ENCODE measurements around the gene FRMPD4.
"Not testable (repeated sequence)": the region's sequence is repeated elsewhere in the genome, so short reads cannot be mapped to it uniquely, and the experiment has no call there.

Gene FRMPD4

GRCh38 chrX:12446342-12447075 is 308.2 kb downstream of the FRMPD4 start:
- DNase-seq = no peak

- no peak for DNase-seq
Measured at GRCh38 chrX:12447448-12448064, 309.3 kb downstream of the FRMPD4 start.

- no peak for DNase-seq
Measured at GRCh38 chrX:12452268-12452667, 314.0 kb downstream of the FRMPD4 start.

GRCh38 chrX:12460929-12461328 is 322.7 kb downstream of the FRMPD4 start:
- DNase-seq = no peak

- DNase-seq = no peak
Measured at GRCh38 chrX:12463052-12463451, 324.8 kb downstream of the FRMPD4 start.

- no peak for DNase-seq
Measured at GRCh38 chrX:12463873-12464272, 325.6 kb downstream of the FRMPD4 start.

- no peak for DNase-seq
Measured at GRCh38 chrX:12467321-12467720, 329.0 kb downstream of the FRMPD4 start.

- DNase-seq = no peak
Measured at GRCh38 chrX:12469296-12469695, 331.0 kb downstream of the FRMPD4 start.

GRCh38 chrX:12471061-12471460 is 332.8 kb downstream of the FRMPD4 start:
- no peak for DNase-seq

- no peak for DNase-seq
Measured at GRCh38 chrX:12480956-12481355, 342.7 kb downstream of the FRMPD4 start.

- DNase-seq = no peak
Measured at GRCh38 chrX:12488220-12488619, 349.9 kb downstream of the FRMPD4 start.

- no peak for DNase-seq
Measured at GRCh38 chrX:12488771-12489170, 350.5 kb downstream of the FRMPD4 start.

- DNase-seq = no peak
Measured at GRCh38 chrX:12489341-12489740, 351.1 kb downstream of the FRMPD4 start.

GRCh38 chrX:12494400-12495138 is 356.3 kb downstream of the FRMPD4 start:
- DNase-seq = no peak

- no peak for DNase-seq
Measured at GRCh38 chrX:12496343-12496742, 358.1 kb downstream of the FRMPD4 start.

GRCh38 chrX:12497832-12498591 is 359.7 kb downstream of the FRMPD4 start:
- DNase-seq = peak in 1 of 2 experiments; percentile 20

- DNase-seq = no peak
Measured at GRCh38 chrX:12505127-12505526, 366.9 kb downstream of the FRMPD4 start.

- DNase-seq = not testable (repeated sequence)
Measured at GRCh38 chrX:12515384-12515783, 377.1 kb downstream of the FRMPD4 start.

- no peak for DNase-seq
Measured at GRCh38 chrX:12526306-12526705, 388.0 kb downstream of the FRMPD4 start.

GRCh38 chrX:12538096-12538495 is 399.8 kb downstream of the FRMPD4 start:
- DNase-seq = not testable (repeated sequence)

GRCh38 chrX:12542251-12542650 is 404.0 kb downstream of the FRMPD4 start:
- peak in 1 of 2 experiments; percentile 11 for DNase-seq

GRCh38 chrX:12548341-12548740 is 410.1 kb downstream of the FRMPD4 start:
- DNase-seq = no peak

GRCh38 chrX:12548746-12549145 is 410.5 kb downstream of the FRMPD4 start:
- DNase-seq = no peak
